Mucosa of descending colon (tissue), 3 donors: ENCODE results near the gene LINGO1. TPM values are rescaled to one million over a fixed set of nuclear protein-coding genes. Genes with fewer than 3 reads are reported as not detected.

Experiments used
- ATAC-seq: fragments of 200-7000 bp; cut with Tn5 transposase; one replicate; pipeline ENCODE4 v1.9.1; 2020; ENCODE audit warnings: mild to moderate bottlenecking, moderate library complexity
- DNase-seq, 3 donors: peaks; one replicate each; pipeline ENCODE4 v3.0.0-alpha.2; 2020
- H3K36me3 ChIP-seq: fragments of 200-600 bp; one replicate; pipeline ENCODE4 v1.8.0; 2021; ENCODE audit warnings: low read depth, mild to moderate bottlenecking
- H3K4me1 ChIP-seq: fragments of 200-600 bp; one replicate; pipeline ENCODE4 v1.8.0; 2021; ENCODE audit warnings: low read depth, mild to moderate bottlenecking
- H3K4me3 ChIP-seq: fragments of 200-600 bp; one replicate; pipeline ENCODE4 v1.8.0; 2021; ENCODE audit warnings: mild to moderate bottlenecking
- H3K9me3 ChIP-seq: fragments of 200-600 bp; one replicate; pipeline ENCODE4 v1.8.0; 2021; ENCODE audit warnings: mild to moderate bottlenecking
- CTCF ChIP-seq: fragments of 200-600 bp; IDR thresholded peaks from one replicate; pipeline ENCODE4 v1.8.0; 2022; ENCODE audit warnings: antibody characterized with exemption, mild to moderate bottlenecking
- intact Hi-C, 2 donors: fragments of 100-400 bp; cut with DNase I in 1 of 2; cut with micrococcal nuclease in 1 of 2; formaldehyde crosslinking; loops; one replicate each; pipeline versions ENCODE4 v1.11.0 to v1.11.1; 2022; cut with DNase I, micrococcal nuclease
- total RNA-seq, 3 donors: library from RNA; stranded (reverse); fragmentation: NEBNext Ultra II Directional in 2 of 3; extraction: Animal tissue kit (Norgen Biotek cat#: 25700) in 2 of 3; gene quantifications; one replicate each; pipeline versions ENCODE4 v1.2.1 to v1.2.4, GENCODE V29; 2021 to 2023
- donor health status: DM: no; HTN: no; CAD: no; lungs with moderate emphysema.
- donor health status: DM: no; HTN: no; CAD: no.
- donor health status: DM: no; HTN: yes; CAD: no.

The LINGO1 gene
- total RNA-seq, 3 donors from 2014 or later = 1.8 to 2.6 (median 1.9) TPM

GRCh38 chr15:77653832-77654480, 21.2 kb upstream of the LINGO1 start:
- DNase-seq = no peak
- intact Hi-C loops = no loop called here
- peaks cover 3% of the 10 kb centered on the region for H3K4me1 ChIP-seq
- no peak for TF ChIP-seq CTCF
- peaks cover 4% of the 10 kb centered on the region for H3K9me3 ChIP-seq
- H3K36me3 ChIP-seq = no peaks in the 10 kb centered on the region
- no peak overlapping the region for H3K4me3 ChIP-seq
- no peak for ATAC-seq

DNA sequence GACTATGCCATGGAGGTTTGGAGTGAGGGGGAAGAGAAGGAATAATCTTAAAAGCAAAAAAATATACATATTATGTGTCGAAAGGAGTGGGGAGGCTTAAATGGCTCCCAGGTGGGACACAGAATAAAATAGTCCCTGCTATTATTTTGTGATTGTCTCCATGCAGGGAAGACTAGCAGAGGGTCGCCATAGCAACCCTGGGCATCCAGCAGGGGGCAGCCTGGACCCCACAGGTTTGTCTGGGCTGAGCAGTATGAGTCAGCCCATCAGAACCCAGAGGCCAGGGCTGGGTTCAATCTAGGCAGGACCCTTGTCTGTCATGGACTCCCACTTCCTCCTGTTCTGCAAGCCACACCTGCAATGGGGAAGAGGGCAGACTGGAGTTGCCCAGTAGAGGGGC, 17.6 kb upstream of the LINGO1 start:
- no peak for ATAC-seq
- intact Hi-C loops = no loop called here

GRCh38 chr15:77649610-77650009, 16.9 kb upstream of the LINGO1 start:
- ATAC-seq (no peak), DNase-seq (no peak)
- no peak overlapping the region for H3K4me3 ChIP-seq
- H3K4me1 ChIP-seq = peaks cover 5% of the 10 kb centered on the region
- no peaks in the 10 kb centered on the region for H3K36me3 ChIP-seq
- TF ChIP-seq CTCF = no peak
- peaks cover 4% of the 10 kb centered on the region for H3K9me3 ChIP-seq
- intact Hi-C loops = no loop called here

More for the DNA sequence above, 17.6 kb upstream of the LINGO1 start:
- Histone ChIP-seq H3K9me3 (peaks cover 4% of the 10 kb centered on the region), H3K4me1 (peaks cover 5% of the 10 kb centered on the region), H3K36me3 (no peaks in the 10 kb centered on the region), H3K4me3 (no peak overlapping the region)
- TF ChIP-seq CTCF = no peak
- DNase-seq = peak in 1 of 3 donors; percentile 22

DNA sequence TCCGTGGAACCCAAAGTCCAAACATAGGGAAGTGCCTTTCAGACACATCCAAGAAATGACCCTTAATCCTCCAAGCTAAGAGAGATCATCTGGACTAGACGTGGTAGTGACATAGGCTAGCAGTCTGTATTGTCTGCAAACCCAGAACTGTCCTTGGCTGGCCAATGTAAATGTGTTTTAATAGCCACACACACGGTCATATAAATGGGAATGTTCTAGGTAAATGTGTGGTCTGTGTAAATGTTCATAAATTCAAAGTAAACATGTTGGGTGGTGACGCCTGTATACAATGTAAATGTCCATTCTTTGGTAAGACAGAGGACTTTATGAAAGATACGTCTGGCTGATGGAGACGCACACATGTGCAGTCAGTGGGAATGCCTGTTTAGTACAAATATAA, 16.3 kb upstream of the LINGO1 start:
- Histone ChIP-seq H3K36me3 (no peaks in the 10 kb centered on the region), H3K4me1 (peaks cover 5% of the 10 kb centered on the region), H3K9me3 (peaks cover 2% of the 10 kb centered on the region), H3K4me3 (no peak overlapping the region)
- TF ChIP-seq CTCF = no peak
- ATAC-seq (peak; percentile 50), DNase-seq (peak in 1 of 3 donors; percentile 20)
- intact Hi-C loops = no loop called here

DNA sequence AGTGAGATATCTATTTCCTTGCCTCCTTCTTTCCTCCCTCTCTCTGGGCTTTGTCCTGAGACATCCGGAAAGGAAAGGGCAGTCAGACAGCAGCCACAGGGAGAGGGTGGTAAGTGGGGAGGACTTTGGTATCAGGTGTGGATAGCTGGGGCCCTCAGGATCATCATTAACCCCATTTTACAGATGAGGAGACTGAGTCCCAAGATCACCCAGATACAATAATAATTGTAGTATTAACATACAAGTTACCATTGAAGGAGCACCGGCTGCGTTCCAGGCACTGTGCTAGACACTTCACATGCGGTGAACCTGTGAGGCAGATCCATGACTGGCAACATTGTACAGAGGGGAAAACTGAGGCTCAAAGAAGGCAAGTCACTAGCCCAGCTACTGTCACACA, 15.2 kb upstream of the LINGO1 start:
- Histone ChIP-seq H3K9me3 (no peaks in the 10 kb centered on the region), H3K36me3 (no peaks in the 10 kb centered on the region), H3K4me3 (no peak overlapping the region), H3K4me1 (peaks cover 5% of the 10 kb centered on the region)
- intact Hi-C loops = no loop called here
- no peak for TF ChIP-seq CTCF
- DNase-seq = no peak
- no peak for ATAC-seq
